ENCODE results near the gene WBP2.

GRCh38 chr17:75864448-75864871 is 9.3 kb upstream of the WBP2 start:
- TF ChIP-seq CTCF (CRISPR knock-in tag; IDR thresholded peaks at IDR 0.05) (no peak), MAFF (IDR thresholded peaks at IDR 0.05; ENCODE audit: low read depth, low read length) (no peak), TAF1 (CRISPR knock-in tag; IDR thresholded peaks at IDR 0.05) (no peak), SMC3 (IDR thresholded peaks at IDR 0.05; ENCODE audit: low read length) (no peak)

Data from HepG2 (cell line).